ENCODE results near the gene CCDC93.
"Not testable (repeated sequence)": the region's sequence is repeated elsewhere in the genome, so short reads cannot be mapped to it uniquely, and the experiment has no call there.

Gene CCDC93

GRCh38 chr2:118046634-118047210, 32.9 kb upstream of the CCDC93 start:
- no peak for DNase-seq (ENCODE audit: extremely low read depth in 1 of 2, low read depth in 1 of 2)

- DNase-seq (ENCODE audit: extremely low read depth in 1 of 2, low read depth in 1 of 2), result no peak
These were observed 31.4 kb upstream of the CCDC93 start for GRCh38 chr2:118045286-118045685.

- DNase-seq (ENCODE audit: extremely low read depth in 1 of 2, low read depth in 1 of 2), result no peak
These were observed 31.0 kb upstream of the CCDC93 start for GRCh38 chr2:118044854-118045253.

DNA sequence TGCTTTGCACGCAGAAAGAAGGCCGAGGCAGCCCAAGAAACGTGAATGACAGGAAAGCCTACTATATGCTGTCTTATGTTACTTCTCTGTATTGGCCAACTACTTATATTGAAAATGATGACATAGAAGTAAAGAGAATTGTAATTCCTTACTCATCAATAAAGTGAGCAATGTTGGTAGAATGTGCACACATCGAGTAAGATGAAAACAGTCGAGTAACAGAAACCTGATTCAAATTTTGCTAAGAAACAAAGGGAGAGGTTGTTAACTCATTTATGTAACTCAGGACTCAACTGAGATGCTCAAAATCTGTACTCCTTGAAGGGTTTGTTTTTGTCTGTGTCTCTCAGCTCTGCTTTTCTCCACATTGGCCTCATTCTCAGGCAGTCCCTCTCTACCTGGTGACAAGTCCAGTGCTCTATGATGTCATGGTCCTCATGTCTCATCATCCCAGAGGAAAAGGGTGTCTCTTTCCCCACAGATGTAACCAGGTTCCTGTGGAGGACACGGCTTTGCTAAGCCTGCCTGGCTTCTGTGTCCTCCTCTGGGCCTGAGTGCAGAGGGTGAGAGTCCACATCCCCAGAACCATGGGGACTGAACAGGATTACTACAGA, 30.3 kb upstream of the CCDC93 start:
- DNase-seq (ENCODE audit: extremely low read depth in 1 of 2, low read depth in 1 of 2), result no peak

GRCh38 chr2:118040891-118041290, 27.0 kb upstream of the CCDC93 start:
- no peak for DNase-seq (ENCODE audit: extremely low read depth in 1 of 2, low read depth in 1 of 2)

DNA sequence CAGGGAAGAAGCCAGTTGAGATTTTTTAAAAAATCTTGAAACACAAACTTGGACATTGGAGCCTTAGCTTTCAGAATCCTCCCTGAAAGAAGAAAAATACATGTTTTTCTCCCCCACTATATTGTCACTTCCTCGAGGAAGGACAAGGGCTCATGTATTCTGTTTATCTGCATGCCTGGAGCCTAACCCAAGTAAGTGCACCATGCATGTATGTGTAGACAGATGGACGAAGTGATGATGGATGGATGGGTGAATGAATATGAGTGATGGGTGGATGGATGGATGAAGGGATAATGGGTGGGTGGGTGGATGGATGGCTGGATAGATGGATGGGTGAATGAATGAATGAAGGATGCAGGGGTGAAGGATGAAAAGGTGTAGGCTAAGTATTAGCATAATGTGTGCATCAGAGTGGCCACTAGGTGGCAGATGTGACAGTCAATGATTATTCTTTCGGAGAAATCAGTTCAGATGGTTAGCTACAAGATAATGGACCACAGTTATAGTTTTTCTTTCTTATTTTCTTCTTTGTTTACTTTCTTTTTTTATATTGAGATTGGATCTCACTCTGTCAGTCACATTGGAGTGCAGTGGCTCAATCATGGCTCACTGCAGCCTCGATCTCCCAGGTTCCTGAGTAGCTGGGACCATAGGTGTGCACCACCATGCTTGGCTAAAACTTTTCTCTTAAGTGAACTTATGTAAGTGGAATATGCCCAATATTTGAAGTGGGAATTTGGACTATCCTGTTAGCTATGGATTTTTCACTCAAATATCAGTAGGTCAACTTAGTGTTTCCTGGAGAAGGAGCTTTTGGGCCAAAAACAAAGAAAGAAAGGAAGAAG, 18.5 kb upstream of the CCDC93 start:
- DNase-seq (ENCODE audit: extremely low read depth in 1 of 2, low read depth in 1 of 2), result peak in 1 of 2 donors; percentile 18

DNA sequence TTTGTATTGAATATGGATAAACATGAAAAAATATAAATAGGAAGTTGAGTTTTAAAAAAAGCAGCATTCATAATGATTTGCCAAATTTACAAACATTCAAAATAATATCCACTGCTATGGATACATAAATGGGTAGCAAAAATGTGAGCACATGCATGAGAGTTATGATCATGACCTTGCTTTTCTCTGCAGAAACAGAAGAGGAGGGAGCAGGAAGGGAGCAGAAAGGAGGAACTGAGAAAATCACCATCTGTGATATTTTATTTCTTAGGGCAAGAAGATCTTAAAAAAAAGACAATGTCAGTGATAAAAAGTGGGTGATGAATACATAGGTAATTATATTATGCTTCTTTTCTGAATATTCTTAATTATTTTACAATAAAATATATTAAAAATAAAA, 17.7 kb upstream of the CCDC93 start:
- no peak for DNase-seq (ENCODE audit: extremely low read depth in 1 of 2, low read depth in 1 of 2)

GRCh38 chr2:118029025-118029424, 15.2 kb upstream of the CCDC93 start:
- no peak for DNase-seq (ENCODE audit: extremely low read depth in 1 of 2, low read depth in 1 of 2)

GRCh38 chr2:118021356-118021755, 7.5 kb upstream of the CCDC93 start:
- no peak for DNase-seq (ENCODE audit: extremely low read depth in 1 of 2, low read depth in 1 of 2)

DNA sequence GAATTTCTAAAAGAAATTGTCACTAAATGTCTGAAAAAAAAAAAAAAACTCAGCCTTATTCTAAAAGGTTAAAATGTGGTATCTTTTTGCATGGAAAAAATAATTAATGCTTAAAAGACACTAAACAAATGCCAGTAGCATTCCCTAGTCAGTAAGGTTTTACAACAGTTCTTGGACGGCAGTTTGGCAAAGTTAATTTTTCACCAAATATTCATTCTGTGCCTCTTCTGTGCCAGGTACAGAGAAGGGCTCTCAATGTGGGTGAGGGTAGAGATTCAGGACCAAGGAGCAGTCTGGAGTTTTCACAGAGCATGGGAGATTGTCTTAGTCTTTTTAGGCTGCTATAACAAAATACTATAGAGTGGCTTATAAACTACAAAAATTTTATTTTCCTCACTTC, 6.0 kb upstream of the CCDC93 start:
- DNase-seq (ENCODE audit: extremely low read depth in 1 of 2, low read depth in 1 of 2), result no peak

GRCh38 chr2:118016911-118017310, 3.0 kb upstream of the CCDC93 start:
- peak in 1 of 2 donors; percentile 11 for DNase-seq (ENCODE audit: extremely low read depth in 1 of 2, low read depth in 1 of 2)

- not testable (repeated sequence) for DNase-seq (ENCODE audit: extremely low read depth in 1 of 2, low read depth in 1 of 2)
These were observed 1.9 kb upstream of the CCDC93 start for GRCh38 chr2:118015761-118016160.

GRCh38 chr2:118014492-118014824, 588 bp upstream of the CCDC93 start:
- DNase-seq (ENCODE audit: extremely low read depth in 1 of 2, low read depth in 1 of 2), result no peak

DNA sequence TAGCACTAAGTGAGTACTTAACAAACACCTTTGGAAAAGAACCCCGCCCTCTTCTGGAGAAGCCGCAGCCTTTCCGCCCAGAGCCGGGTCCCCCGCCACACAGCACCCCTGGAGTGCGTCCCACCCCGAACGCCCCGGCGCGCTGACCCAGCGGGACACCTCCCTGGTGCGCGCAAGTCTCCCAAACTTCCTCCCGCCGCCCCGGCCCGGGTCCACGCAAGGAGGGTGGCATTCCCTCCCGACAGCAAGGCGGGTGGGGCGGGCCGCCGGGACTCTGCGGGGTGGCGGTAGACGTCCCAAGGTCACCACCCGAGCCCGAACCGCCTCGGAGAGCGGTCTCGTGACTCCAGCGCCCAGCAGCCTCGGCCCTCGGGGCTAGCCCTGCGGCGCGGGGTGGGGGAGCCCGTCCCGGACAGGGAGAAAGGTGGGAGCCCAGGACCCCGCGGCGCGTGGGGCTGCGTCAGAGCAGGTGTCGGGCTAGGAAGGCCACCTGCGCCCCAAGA, 598 bp downstream of the CCDC93 start:
- no peak for DNase-seq (ENCODE audit: extremely low read depth in 1 of 2, low read depth in 1 of 2)

DNA sequence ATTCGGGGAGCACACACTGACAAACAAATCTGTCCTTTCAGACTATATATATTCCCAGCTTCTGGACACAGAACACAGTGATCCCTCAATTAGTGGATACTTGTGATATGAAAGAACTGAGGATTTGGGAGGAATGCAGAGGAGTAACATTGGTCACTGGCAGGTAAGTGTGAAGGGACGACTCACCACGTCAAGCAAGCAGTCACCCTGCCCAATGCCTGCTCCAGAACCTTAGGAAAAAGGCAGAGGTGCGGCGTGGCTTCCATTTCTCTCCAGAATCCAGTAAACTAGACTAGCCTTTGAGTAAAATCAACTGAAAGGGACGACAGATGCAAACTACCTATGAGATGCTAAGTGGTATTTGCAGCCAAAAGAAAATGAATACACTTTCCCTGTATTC, 1.1 kb downstream of the CCDC93 start:
- DNase-seq (ENCODE audit: extremely low read depth in 1 of 2, low read depth in 1 of 2), result no peak

DNA sequence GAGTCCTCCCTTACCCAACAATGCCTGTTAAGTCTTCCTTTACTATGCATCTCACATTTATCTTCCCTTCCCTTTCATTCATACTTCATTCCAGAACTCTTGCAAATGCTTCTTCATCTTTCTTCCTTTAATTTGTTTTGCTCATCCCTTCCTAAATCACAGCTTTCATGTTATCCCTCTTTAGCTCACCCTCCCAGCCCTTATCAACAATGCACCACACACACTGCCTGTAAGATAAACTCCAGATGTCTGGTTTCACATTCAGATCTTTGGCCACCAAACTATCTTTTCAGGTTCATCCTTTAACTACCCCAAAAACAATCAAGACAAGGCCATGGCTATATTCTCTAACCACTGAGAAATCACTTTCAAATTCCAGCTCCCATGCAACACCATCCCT, 3.4 kb downstream of the CCDC93 start:
- DNase-seq (ENCODE audit: extremely low read depth in 1 of 2, low read depth in 1 of 2), result no peak

- no peak for DNase-seq (ENCODE audit: extremely low read depth in 1 of 2, low read depth in 1 of 2)
These were observed 7.0 kb downstream of the CCDC93 start for GRCh38 chr2:118006861-118007260.

DNA sequence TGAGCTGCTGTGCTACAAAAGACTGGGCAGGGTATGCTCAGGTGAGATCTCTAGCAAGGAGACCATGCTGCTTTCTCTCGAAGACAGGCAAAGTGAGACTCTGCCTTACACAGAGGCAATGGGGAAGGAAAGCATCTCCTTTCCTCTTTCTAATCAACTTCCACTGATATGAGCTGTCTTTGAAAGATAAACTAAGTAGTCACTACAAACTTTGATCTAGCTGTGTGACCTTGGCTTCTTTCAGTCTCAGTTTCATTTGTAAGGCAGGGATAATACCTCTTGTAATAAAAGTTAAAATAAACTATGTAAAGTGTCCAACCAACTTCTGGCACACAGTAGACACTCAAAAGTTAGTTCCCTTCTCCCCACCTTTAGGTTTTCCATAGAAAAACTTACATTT, 7.5 kb downstream of the CCDC93 start:
- DNase-seq (ENCODE audit: extremely low read depth in 1 of 2, low read depth in 1 of 2), result no peak

DNA sequence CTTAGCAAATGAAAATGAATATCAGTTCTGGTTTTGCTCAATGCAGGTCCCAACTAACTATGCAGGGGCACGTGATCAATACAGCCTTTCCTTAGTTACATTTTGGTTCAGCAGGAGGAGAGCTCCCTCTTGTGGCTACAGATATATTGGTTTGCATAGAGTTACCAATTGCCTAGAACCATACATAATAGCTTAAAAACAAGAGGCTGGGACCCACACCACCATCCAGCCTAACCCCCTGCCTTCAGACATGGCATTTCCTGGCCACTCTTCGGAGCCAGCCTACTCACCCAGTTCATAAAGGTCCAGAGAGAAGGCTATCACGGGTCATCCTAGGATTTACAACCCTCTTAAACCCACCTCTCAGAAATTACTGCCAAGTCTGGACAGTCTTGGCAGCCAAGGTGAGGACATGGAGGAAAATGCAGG, 10.5 kb downstream of the CCDC93 start:
- DNase-seq (ENCODE audit: extremely low read depth in 1 of 2, low read depth in 1 of 2), result no peak

DNA sequence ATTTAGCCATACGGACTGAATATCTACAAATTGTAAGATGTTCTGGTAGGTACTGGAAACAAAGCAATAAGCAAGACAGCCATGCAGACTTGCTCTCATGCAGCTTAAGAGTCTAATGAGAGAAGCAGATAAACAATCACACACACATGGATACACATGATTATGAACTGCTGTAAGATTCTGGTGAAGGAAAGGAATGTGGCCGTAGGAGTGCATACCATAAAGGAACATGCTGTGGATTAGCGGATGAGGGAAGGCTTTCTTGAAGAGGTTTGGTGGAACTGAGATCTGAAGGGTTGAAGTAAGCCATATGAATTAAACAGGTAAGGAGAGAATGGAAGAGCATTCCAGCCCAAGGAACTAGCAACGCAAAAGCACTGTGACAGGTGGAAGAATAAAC, 13.8 kb downstream of the CCDC93 start:
- DNase-seq (ENCODE audit: extremely low read depth in 1 of 2, low read depth in 1 of 2), result no peak

DNA sequence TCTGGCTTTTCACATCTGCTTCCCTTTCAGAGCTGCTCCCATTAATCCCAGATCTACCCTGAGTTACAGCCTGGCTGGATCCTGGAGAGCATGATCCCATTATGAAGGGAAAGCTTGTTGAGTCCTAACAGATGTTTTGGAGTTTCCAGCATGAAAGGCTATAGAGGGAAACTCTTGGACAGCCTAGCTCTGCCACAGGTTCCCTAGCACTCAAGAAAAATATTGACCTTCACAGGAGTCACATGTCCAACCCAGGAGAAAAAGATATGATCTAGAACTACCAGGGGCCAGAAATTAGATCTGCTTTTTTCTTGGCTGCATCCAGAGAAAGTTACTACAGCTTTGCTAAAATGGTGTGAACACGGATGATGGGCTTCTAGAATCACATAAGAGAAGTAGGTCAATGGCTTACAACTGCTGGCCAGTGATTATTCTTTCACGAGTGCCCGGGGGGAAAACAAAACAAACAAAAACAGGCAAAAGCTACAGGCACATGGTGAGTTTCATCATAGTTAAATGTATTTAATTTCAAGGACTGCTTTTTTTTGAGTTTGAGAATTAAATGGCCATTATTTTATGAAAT, 15.9 kb downstream of the CCDC93 start:
- DNase-seq (ENCODE audit: extremely low read depth in 1 of 2, low read depth in 1 of 2), result no peak

DNA sequence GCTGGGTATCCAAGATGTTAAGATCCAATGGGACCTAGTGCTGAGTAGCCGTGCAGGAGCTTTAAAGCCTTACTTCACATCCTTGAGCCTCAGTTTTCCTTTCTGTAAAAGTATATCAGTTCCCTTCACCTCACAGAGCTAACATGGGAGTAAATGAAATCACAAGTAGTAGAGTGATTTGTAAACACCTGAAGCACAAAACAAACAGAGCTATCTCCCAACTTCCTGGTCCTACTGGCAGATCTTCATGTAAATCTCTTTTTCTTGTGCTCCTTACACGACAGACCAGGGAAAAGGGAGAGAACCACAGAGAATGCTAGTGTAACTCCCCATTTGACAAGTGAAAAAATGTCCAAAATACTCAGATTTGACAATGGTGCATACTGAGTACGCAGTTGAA, 17.3 kb downstream of the CCDC93 start:
- DNase-seq (ENCODE audit: extremely low read depth in 1 of 2, low read depth in 1 of 2), result no peak
